H9 (cell line): Measurements from ENCODE around the gene ERCC5. TPM values are rescaled to one million over a fixed set of nuclear protein-coding genes. Genes with fewer than 3 reads are reported as not detected.

Source experiments
- DNase-seq: peaks from one replicate; pipeline ENCODE4 v3.0.0-alpha.2; 2017
- H2AFZ ChIP-seq: one replicate; pipeline ENCODE4 v1.6.1; 2013; ENCODE audit warnings: mild to moderate bottlenecking, low read length, control low read depth, moderate library complexity
- H2AK5ac ChIP-seq: 2 replicates; pipeline ENCODE4 v1.6.1; 2013; ENCODE audit warnings: low read length, control low read depth, mixed read lengths; ENCODE audit not compliant: insufficient read length
- H2BK120ac ChIP-seq: one replicate; pipeline ENCODE4 v1.6.1; 2013; ENCODE audit warnings: low read depth, mild to moderate bottlenecking, low read length, control low read depth, inconsistent platforms; ENCODE audit not compliant: poor library complexity, severe bottlenecking
- H2BK12ac ChIP-seq: 2 replicates; pipeline ENCODE4 v1.6.1; 2013; ENCODE audit warnings: low read length, control low read depth, mixed read lengths, low read depth; ENCODE audit not compliant: insufficient read length
- H2BK15ac ChIP-seq: 2 replicates; pipeline ENCODE4 v1.6.1; 2013; ENCODE audit warnings: low read depth, low read length, control low read depth
- H2BK20ac ChIP-seq: one replicate; pipeline ENCODE4 v1.6.1; 2013; ENCODE audit warnings: low read depth, mild to moderate bottlenecking, low read length, control low read depth, inconsistent platforms; ENCODE audit not compliant: poor library complexity, severe bottlenecking
- H2BK5ac ChIP-seq: 2 replicates; pipeline ENCODE4 v1.6.1; 2013; ENCODE audit warnings: low read length, control low read depth, mixed read lengths; ENCODE audit not compliant: insufficient read length
- H3K14ac ChIP-seq: 2 replicates; pipeline ENCODE4 v1.6.1; 2013; ENCODE audit warnings: low read length, control low read depth; ENCODE audit not compliant: insufficient read depth
- H3K18ac ChIP-seq: 2 replicates; pipeline ENCODE4 v1.6.1; 2013; ENCODE audit warnings: low read depth, mild to moderate bottlenecking, mixed read lengths, low read length, control low read depth; ENCODE audit not compliant: insufficient read length
- H3K23ac ChIP-seq: 2 replicates; pipeline ENCODE4 v1.6.1; 2013; ENCODE audit warnings: low read length, control low read depth, mixed read lengths, low read depth; ENCODE audit not compliant: insufficient read length
- H3K23me2 ChIP-seq: 2 replicates; pipeline ENCODE4 v1.6.1; 2013; ENCODE audit warnings: low read depth, mild to moderate bottlenecking, mixed read lengths, low read length, control low read depth; ENCODE audit not compliant: insufficient read length, poor library complexity, severe bottlenecking
- H3K27ac ChIP-seq: 2 replicates; pipeline ENCODE4 v1.5.1; 2013; ENCODE audit warnings: low read length, control low read depth, mixed read lengths, low read depth; ENCODE audit not compliant: insufficient read length
- H3K27me3 ChIP-seq: 2 replicates; pipeline ENCODE4 v1.6.1; 2013; ENCODE audit warnings: low read length, control low read depth, inconsistent platforms; ENCODE audit not compliant: insufficient read depth
- H3K4ac ChIP-seq: 2 replicates; pipeline ENCODE4 v1.6.1; 2013; ENCODE audit warnings: low read depth, mild to moderate bottlenecking, control low read depth, inconsistent platforms, low read length, moderate library complexity
- H3K4me1 ChIP-seq: 2 replicates; pipeline ENCODE4 v1.6.1; 2013; ENCODE audit warnings: low read length, control low read depth, inconsistent platforms; ENCODE audit not compliant: insufficient read depth
- H3K4me2 ChIP-seq: 2 replicates; pipeline ENCODE4 v1.6.1; 2013; ENCODE audit warnings: low read length, control low read depth, mixed read lengths; ENCODE audit not compliant: insufficient read length, insufficient read depth
- H3K56ac ChIP-seq: 2 replicates; pipeline ENCODE4 v1.6.1; 2013; ENCODE audit warnings: low read depth, mild to moderate bottlenecking, mixed read lengths, low read length, control low read depth; ENCODE audit not compliant: insufficient read length
- H3K79me1 ChIP-seq: 2 replicates; pipeline ENCODE4 v1.6.1; 2013; ENCODE audit warnings: low read depth, mild to moderate bottlenecking, moderate library complexity, low read length, control low read depth, inconsistent platforms; ENCODE audit not compliant: insufficient read depth, poor library complexity, severe bottlenecking
- H3K79me2 ChIP-seq: 2 replicates; pipeline ENCODE4 v1.6.1; 2013; ENCODE audit warnings: low read length, control low read depth, inconsistent platforms; ENCODE audit not compliant: insufficient read depth
- H3K9ac ChIP-seq: 2 replicates; pipeline ENCODE4 v1.6.1; 2013; ENCODE audit warnings: low read length, control low read depth, mixed read lengths; ENCODE audit not compliant: insufficient read length; ENCODE audit errors: extremely low read depth
- H3K9me3 ChIP-seq: one replicate; pipeline ENCODE4 v1.6.1; 2013; ENCODE audit warnings: low read depth, low read length, inconsistent platforms; ENCODE audit not compliant: control insufficient read depth
- H3T11ph ChIP-seq: one replicate; pipeline ENCODE4 v1.6.1; 2013; ENCODE audit warnings: mild to moderate bottlenecking, low read length, control low read depth, inconsistent platforms
- H4K20me1 ChIP-seq: one replicate; pipeline ENCODE4 v1.6.1; 2013; ENCODE audit not compliant: control insufficient read depth, insufficient read length, insufficient read depth
- H4K5ac ChIP-seq: 2 replicates; pipeline ENCODE4 v1.6.1; 2013; ENCODE audit warnings: low read depth, mild to moderate bottlenecking, mixed read lengths, low read length, control low read depth; ENCODE audit not compliant: insufficient read length
- H4K8ac ChIP-seq: replicated peaks from 2 replicates; pipeline ENCODE4 v1.6.1; 2013; ENCODE audit warnings: low read length, control low read depth, mixed read lengths, low read depth; ENCODE audit not compliant: insufficient read length
- H4K91ac ChIP-seq: 2 replicates; pipeline ENCODE4 v1.6.1; 2013; ENCODE audit warnings: low read depth, mild to moderate bottlenecking, moderate library complexity, mixed read lengths, low read length, control low read depth; ENCODE audit not compliant: insufficient read length
- H3K27ac Mint-ChIP-seq, 3 experiments: 2 replicates in 2 of 3; 3 replicates in 1 of 3; pipeline ENCODE4 v1.8.0; 2020 to 2021; ENCODE audit warnings: mixed read lengths in 3 of 3, mild to moderate bottlenecking in 1 of 3, moderate library complexity in 1 of 3
- H3K27me3 Mint-ChIP-seq: 2 replicates; pipeline ENCODE4 v1.8.0; 2021; ENCODE audit warnings: low read depth, mild to moderate bottlenecking, moderate library complexity, mixed read lengths
- H3K36me3 Mint-ChIP-seq, 3 experiments: 2 replicates in 2 of 3; 3 replicates in 1 of 3; pipeline ENCODE4 v1.8.0; 2020 to 2021; ENCODE audit warnings: low read depth in 3 of 3, mixed read lengths in 3 of 3; ENCODE audit not compliant: insufficient read depth in 1 of 3
- H3K4me1 Mint-ChIP-seq, 2 experiments: 2 replicates each; pipeline ENCODE4 v1.8.0; 2020; ENCODE audit warnings: mixed read lengths in 2 of 2
- H3K4me3 Mint-ChIP-seq, 2 experiments: 2 replicates in 1 of 2; 3 replicates in 1 of 2; pipeline ENCODE4 v1.8.0; 2020 to 2021; ENCODE audit warnings: mild to moderate bottlenecking in 2 of 2, mixed read lengths in 2 of 2, moderate library complexity in 1 of 2
- H3K9me3 Mint-ChIP-seq, 2 experiments: 2 replicates in 1 of 2; 3 replicates in 1 of 2; pipeline ENCODE4 v1.8.0; 2020; ENCODE audit warnings: mild to moderate bottlenecking in 2 of 2, mixed read lengths in 2 of 2, moderate library complexity in 1 of 2
- CTCF ChIP-seq: fragments of 200-600 bp; sonication (generic); conservative IDR thresholded peaks from 3 replicates; pipeline ENCODE4 v1.8.0; 2021; ENCODE audit warnings: antibody characterized with exemption, mild to moderate bottlenecking
- WGBS: extraction: QIAGEN DNeasy Blood & Tissue Kit; methylation state at CpG from one replicate; pipeline ENCODE4 v1.1.7; 2013; ENCODE audit warnings: missing lambda C conversion rate, low lambda C conversion rate, mixed read lengths; ENCODE audit not compliant: insufficient read length; ENCODE audit errors: extremely low coverage; 5-methylcytosine and 5-hydroxymethylcytosine counted together
- total RNA-seq: library from RNA; stranded (reverse); gene quantifications from 2 replicates; pipeline ENCODE4 v1.2.1, GENCODE V29; 2021

Gene ERCC5
- total RNA-seq, 1 experiment from 2014 or later = 26.8 TPM

- H4K8ac ChIP-seq = no peak overlapping the region
- no peak overlapping the region for H3K56ac ChIP-seq
- no peak overlapping the region for H2BK15ac ChIP-seq
- no peaks in the 10 kb centered on the region for H3K79me2 ChIP-seq
- H4K5ac ChIP-seq = no peak overlapping the region
- H3K18ac ChIP-seq = no peak overlapping the region
- H3K4me1 Mint-ChIP-seq = no peaks in the 10 kb centered on the region
- no peak overlapping the region for H2BK5ac ChIP-seq
- H2BK20ac ChIP-seq = no peak overlapping the region
- no peak for DNase-seq
- H3K27me3 ChIP-seq = no peaks in the 10 kb centered on the region
- no peak overlapping the region for H3K4me3 Mint-ChIP-seq
- no peaks in the 10 kb centered on the region for H4K20me1 ChIP-seq
- H2AK5ac ChIP-seq = no peak overlapping the region
- H3K27ac ChIP-seq = no peak overlapping the region
- H3K9ac ChIP-seq = no peak overlapping the region
- H3K23me2 ChIP-seq = no peaks in the 10 kb centered on the region
- H2AFZ ChIP-seq = no peak overlapping the region
- no peak overlapping the region for H3K23ac ChIP-seq
- no peak overlapping the region for H3K4ac ChIP-seq
- H3T11ph ChIP-seq = no peak overlapping the region
- H4K91ac ChIP-seq = no peak overlapping the region
- no peak for TF ChIP-seq CTCF
- H3K9me3 ChIP-seq = no peaks in the 10 kb centered on the region
- no peaks in the 10 kb centered on the region for H3K79me1 ChIP-seq
- peaks cover 0 to 3% of the 10 kb centered on the region in 2 experiments; a peak in 1 of 5 replicates for H3K9me3 Mint-ChIP-seq
- no peak overlapping the region for H3K27ac Mint-ChIP-seq
- H3K36me3 Mint-ChIP-seq = peaks cover 32 to 68% (median 63%) of the 10 kb centered on the region in 3 experiments; a peak in 6 of 7 replicates
- no peak overlapping the region for H3K14ac ChIP-seq
- H3K4me1 ChIP-seq = no peaks in the 10 kb centered on the region
- no CpG with 5 or more reads among the region's 4 CpGs for WGBS
- no peak overlapping the region for H2BK12ac ChIP-seq
- no peaks in the 10 kb centered on the region for H3K27me3 Mint-ChIP-seq
- no peak overlapping the region for H2BK120ac ChIP-seq
- H3K4me2 ChIP-seq = no peak overlapping the region
Measured at GRCh38 chr13:102863590-102863989, 17.8 kb downstream of the ERCC5 start.
